ENCODE measurements around the gene CABP4. TPM values are rescaled to one million over a fixed set of nuclear protein-coding genes. Genes with fewer than 3 reads are reported as not detected.

Gene CABP4
- total RNA-seq, 2 experiments from 2014 or later = 1.6 to 1.9 TPM

GRCh38 chr11:67492801-67493547 lies 37.8 kb downstream of the CABP4 start:
- H3K4me3 Mint-ChIP-seq = no peak overlapping the region
- H3K27me3 Mint-ChIP-seq (ENCODE audit: low read depth) = no peaks in the 10 kb centered on the region
- H3K36me3 Mint-ChIP-seq (ENCODE audit: low read depth) = peaks cover 42% of the 10 kb centered on the region
- H3K9me3 Mint-ChIP-seq (ENCODE audit: insufficient read depth) = no peaks in the 10 kb centered on the region
- DNase-seq (no peak), ATAC-seq (peak; percentile 20)
- CTCF ChIA-PET = no interaction called here
- H3K4me1 Mint-ChIP-seq (ENCODE audit: low read depth) = peaks cover 12% of the 10 kb centered on the region
- H3K27ac Mint-ChIP-seq = no peak overlapping the region
- POLR2A ChIA-PET = interaction anchor here (0.6 to 2.5 kb wide), 3 partner anchors 8 to 60 kb away, joined by 3 to 7 read pairs (median 3); partner anchors contain the start of gene AIP

- Mint-ChIP-seq H3K4me3 (no peak overlapping the region), H3K4me1 (ENCODE audit: low read depth) (peaks cover 5% of the 10 kb centered on the region), H3K36me3 (ENCODE audit: low read depth) (peaks cover 39% of the 10 kb centered on the region), H3K27ac (no peak overlapping the region), H3K9me3 (ENCODE audit: insufficient read depth) (no peaks in the 10 kb centered on the region), H3K27me3 (ENCODE audit: low read depth) (no peaks in the 10 kb centered on the region)
- ChIA-PET POLR2A (interaction anchor here (2.5 kb wide), 1 partner anchor 9 kb away, joined by 7 read pairs; no protein-coding TSS in a partner anchor), CTCF (no interaction called here)
- ATAC-seq (no peak), DNase-seq (no peak)
Measured at GRCh38 chr11:67493548-67494370, 38.6 kb downstream of the CABP4 start.

DNA sequence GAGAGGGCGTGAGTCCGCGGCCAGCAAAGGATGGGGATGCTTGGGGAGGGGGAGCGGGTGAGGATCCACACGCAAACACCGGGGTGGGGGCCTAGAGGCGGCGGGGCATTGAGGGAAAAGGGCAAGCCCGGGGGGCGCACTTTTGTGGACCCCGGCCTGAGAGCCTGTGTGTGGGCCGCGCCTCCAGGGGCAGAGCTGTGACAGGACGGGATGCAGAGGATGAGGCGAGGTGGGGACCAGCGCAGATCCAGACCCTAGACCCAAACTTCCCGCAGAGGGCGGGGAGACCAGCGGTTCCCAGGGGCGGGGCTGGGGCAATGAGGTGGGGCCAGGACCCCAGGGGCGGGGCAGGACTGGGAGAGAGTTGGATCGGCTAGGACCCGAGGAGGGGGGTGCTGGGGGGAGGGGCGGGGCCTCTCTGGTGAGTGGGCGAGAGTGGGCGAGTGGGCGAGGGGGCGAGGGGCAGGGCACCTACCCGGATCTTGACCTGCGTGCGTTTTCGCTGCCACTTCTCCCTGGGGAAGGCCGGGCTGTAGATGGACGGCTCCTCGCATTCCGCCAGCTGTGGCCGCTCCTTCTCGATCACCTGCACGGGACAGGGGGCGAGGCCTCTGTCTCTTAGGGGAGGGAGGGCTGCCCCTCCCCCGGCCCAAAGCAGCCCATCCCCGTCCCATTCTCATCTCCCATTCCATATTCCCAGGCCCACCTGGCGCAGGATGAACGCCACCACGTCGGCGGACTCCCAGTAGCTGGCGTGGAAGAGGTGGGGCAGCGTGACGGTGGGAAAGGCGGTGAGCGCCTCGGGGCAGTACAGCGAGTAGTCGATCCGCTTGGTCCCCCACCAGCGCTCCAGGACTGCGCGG lies 39.4 kb downstream of the CABP4 start:
- ChIA-PET POLR2A (no interaction called here), CTCF (no interaction called here)
- DNase-seq = no peak
- peaks cover 3% of the 10 kb centered on the region for H3K4me1 Mint-ChIP-seq (ENCODE audit: low read depth)
- no peak overlapping the region for H3K4me3 Mint-ChIP-seq
- peaks cover 39% of the 10 kb centered on the region for H3K36me3 Mint-ChIP-seq (ENCODE audit: low read depth)
- H3K27me3 Mint-ChIP-seq (ENCODE audit: low read depth) = no peaks in the 10 kb centered on the region
- no peak for ATAC-seq
- no peaks in the 10 kb centered on the region for H3K9me3 Mint-ChIP-seq (ENCODE audit: insufficient read depth)
- H3K27ac Mint-ChIP-seq = no peak overlapping the region

GRCh38 chr11:67495234-67496005 lies 40.3 kb downstream of the CABP4 start:
- DNase-seq = no peak
- H3K4me3 Mint-ChIP-seq = no peak overlapping the region
- H3K27ac Mint-ChIP-seq = no peak overlapping the region
- H3K36me3 Mint-ChIP-seq (ENCODE audit: low read depth) = peaks cover 37% of the 10 kb centered on the region
- H3K4me1 Mint-ChIP-seq (ENCODE audit: low read depth) = peaks cover under 1% of the 10 kb centered on the region
- H3K9me3 Mint-ChIP-seq (ENCODE audit: insufficient read depth) = no peaks in the 10 kb centered on the region
- POLR2A ChIA-PET = no interaction called here
- ATAC-seq = no peak
- CTCF ChIA-PET = no interaction called here
- no peaks in the 10 kb centered on the region for H3K27me3 Mint-ChIP-seq (ENCODE audit: low read depth)

DNA sequence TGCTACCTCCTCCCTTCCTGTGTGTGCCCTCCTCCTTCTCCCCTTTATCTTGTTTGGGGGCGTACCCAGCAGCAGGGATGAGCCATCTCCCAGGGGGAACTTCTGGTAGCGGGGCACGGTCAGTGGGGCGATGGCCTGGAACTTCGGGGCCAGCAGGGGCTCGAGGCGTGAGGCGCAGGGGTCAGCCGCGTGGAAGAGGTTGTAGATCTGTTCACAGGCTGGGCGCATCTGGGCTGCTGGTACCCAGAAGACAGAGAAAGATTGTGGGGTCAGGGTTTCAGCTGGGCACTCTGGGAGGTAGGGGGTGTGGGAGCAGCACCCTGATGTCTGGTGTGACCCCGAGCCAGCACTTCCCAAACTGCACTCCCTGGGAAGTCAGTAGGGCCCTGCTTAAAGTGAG lies 41.0 kb downstream of the CABP4 start:
- H3K4me3 Mint-ChIP-seq = no peak overlapping the region
- ATAC-seq (no peak), DNase-seq (no peak)
- peaks cover 7% of the 10 kb centered on the region for H3K4me1 Mint-ChIP-seq (ENCODE audit: low read depth)
- no peaks in the 10 kb centered on the region for H3K9me3 Mint-ChIP-seq (ENCODE audit: insufficient read depth)
- H3K27ac Mint-ChIP-seq = no peak overlapping the region
- CTCF ChIA-PET = no interaction called here
- POLR2A ChIA-PET = no interaction called here
- H3K27me3 Mint-ChIP-seq (ENCODE audit: low read depth) = no peaks in the 10 kb centered on the region
- peaks cover 41% of the 10 kb centered on the region for H3K36me3 Mint-ChIP-seq (ENCODE audit: low read depth)

DNA sequence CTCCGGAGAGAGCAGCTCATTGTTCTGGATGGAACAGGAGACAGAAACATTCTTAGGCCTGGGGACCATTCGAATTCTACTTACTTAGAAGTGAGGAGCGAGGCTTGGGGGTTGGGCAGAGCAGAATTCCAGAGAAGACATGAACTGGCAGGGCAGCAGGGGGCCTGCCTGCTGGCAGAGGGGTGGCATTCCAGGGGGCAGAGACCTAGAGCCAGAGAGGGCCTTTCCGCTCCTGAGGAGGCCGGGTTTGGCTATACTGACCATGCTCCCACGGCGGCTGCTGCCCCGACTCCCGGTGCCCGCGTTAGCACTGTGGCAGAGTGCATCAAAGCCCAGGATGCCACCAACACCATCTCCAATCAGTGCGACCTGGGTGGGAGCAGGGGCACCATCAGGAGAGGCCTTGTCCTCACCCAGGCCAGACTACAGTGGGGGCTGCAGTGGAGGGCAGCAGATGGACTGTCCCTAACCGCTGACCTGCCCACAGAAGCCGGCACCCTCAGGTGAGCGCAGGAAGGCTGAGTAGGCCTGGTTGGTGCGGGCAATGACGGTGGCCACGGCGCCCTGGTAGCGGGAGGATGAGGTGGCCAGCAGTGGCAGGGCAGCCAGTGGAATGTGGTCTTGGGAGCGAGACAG lies 42.6 kb downstream of the CABP4 start:
- Mint-ChIP-seq H3K4me3 (no peak overlapping the region), H3K9me3 (ENCODE audit: insufficient read depth) (no peaks in the 10 kb centered on the region), H3K36me3 (ENCODE audit: low read depth) (peaks cover 51% of the 10 kb centered on the region), H3K4me1 (ENCODE audit: low read depth) (peaks cover 9% of the 10 kb centered on the region), H3K27me3 (ENCODE audit: low read depth) (no peaks in the 10 kb centered on the region), H3K27ac (no peak overlapping the region)
- ATAC-seq (no peak), DNase-seq (no peak)
- ChIA-PET CTCF (no interaction called here), POLR2A (interaction anchor here (1.1 kb wide), 1 partner anchor 60 kb away, joined by 4 read pairs; the partner anchor contains the start of gene PTPRCAP)

DNA sequence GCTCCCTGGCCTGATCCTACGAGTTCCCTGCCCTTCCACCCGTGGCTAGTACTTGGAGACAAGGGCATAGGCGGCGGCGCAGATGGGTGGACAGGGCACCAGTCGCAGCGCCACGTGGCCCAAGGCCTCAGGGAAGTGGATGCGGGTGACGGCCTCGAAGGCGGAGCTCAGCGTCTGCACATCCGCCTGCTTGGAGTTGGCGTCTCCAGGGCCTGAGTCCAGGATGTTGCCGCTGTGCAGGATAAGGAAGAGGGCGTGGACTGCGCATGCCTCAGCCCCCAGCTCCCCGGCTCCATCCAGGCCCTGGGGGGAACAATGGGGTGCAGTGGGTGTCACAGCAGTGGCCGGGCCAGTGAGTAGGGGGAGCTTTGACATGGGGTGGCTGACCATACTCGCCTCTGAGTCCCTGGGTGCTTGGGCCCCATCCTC lies 43.4 kb downstream of the CABP4 start:
- Mint-ChIP-seq H3K27ac (no peak overlapping the region), H3K4me3 (no peak overlapping the region), H3K4me1 (ENCODE audit: low read depth) (peaks cover 16% of the 10 kb centered on the region), H3K27me3 (ENCODE audit: low read depth) (no peaks in the 10 kb centered on the region), H3K9me3 (ENCODE audit: insufficient read depth) (no peaks in the 10 kb centered on the region), H3K36me3 (ENCODE audit: low read depth) (peaks cover 52% of the 10 kb centered on the region)
- ATAC-seq (no peak), DNase-seq (no peak)
- ChIA-PET CTCF (no interaction called here), POLR2A (interaction anchor here (1.1 kb wide), 1 partner anchor 61 kb away, joined by 4 read pairs; the partner anchor contains the start of gene PTPRCAP)

- POLR2A ChIA-PET = no interaction called here
- CTCF ChIA-PET = no interaction called here
- ATAC-seq (no peak), DNase-seq (no peak)
- Mint-ChIP-seq H3K27ac (no peak overlapping the region), H3K36me3 (ENCODE audit: low read depth) (peaks cover 46% of the 10 kb centered on the region), H3K4me3 (no peak overlapping the region), H3K4me1 (ENCODE audit: low read depth) (peaks cover 21% of the 10 kb centered on the region), H3K27me3 (ENCODE audit: low read depth) (no peaks in the 10 kb centered on the region), H3K9me3 (ENCODE audit: insufficient read depth) (no peaks in the 10 kb centered on the region)
Measured at GRCh38 chr11:67499808-67500483, 44.8 kb downstream of the CABP4 start.

DNA sequence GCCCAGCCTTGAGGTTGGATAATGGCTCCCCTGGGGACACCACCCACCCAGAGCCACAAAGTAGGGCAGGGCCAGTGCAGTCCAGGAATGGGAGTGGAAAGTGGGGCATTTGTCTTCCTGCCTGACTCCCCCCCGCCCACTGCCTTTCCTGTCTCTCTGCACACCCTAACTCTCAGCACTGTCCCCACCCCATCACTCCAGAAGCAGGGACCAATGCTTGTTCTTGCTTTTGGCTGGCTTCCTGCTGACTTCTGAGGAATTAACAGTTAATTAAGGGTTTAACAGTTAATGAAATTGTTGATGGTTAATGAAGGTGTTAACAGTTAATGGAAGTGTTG lies 45.3 kb downstream of the CABP4 start:
- Mint-ChIP-seq H3K4me3 (no peak overlapping the region), H3K36me3 (ENCODE audit: low read depth) (peaks cover 45% of the 10 kb centered on the region), H3K27ac (no peak overlapping the region), H3K9me3 (ENCODE audit: insufficient read depth) (no peaks in the 10 kb centered on the region), H3K4me1 (ENCODE audit: low read depth) (peaks cover 22% of the 10 kb centered on the region), H3K27me3 (ENCODE audit: low read depth) (no peaks in the 10 kb centered on the region)
- ATAC-seq (no peak), DNase-seq (no peak)
- ChIA-PET POLR2A (no interaction called here), CTCF (interaction anchor here (0.9 kb wide), 1 partner anchor 9 kb away, joined by 4 read pairs; no protein-coding TSS in a partner anchor)

DNA sequence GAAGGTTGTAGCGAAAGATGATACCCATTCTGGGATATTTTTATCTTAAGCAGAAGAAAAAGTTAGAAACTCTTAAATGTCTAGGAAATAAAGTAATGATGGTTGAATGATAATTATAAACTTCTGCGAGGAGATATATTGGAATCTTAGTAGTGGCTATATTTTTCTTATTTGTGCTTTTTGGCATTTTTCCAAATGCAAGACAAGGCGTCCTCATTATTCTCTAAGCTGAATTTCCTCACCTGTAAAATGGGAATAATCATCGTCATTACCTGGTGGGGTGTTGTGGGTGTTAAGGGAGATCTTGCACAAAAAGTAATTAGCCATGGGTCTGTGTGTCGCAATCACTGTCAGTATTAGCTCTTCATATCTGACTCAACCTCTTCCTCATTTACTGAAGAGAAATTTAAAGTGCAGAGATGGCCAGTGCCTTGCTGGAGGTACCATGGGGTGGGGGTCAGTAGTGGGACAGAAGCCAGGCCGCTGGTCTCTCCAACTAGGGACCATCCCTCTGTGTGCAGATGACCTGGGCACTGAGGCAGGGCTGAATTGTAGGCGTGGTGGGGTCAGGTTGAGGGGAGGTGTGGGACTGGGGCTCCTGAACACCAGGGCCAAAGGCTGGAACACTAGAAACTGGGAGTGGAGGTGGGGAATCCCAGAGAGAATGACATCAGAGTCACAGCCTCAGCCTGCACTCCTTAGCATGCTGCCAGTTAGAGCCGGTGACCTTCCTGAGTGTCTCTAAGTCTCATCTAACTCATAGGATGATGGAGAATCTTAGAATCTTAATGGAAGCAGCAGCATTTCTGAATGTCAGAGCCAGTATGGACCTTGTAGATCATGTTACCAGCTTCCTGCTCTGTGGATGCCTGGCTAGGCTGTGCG lies 45.9 kb downstream of the CABP4 start:
- ATAC-seq (no peak), DNase-seq (no peak)
- H3K4me3 Mint-ChIP-seq = no peak overlapping the region
- H3K27ac Mint-ChIP-seq = no peak overlapping the region
- peaks cover 44% of the 10 kb centered on the region for H3K36me3 Mint-ChIP-seq (ENCODE audit: low read depth)
- H3K27me3 Mint-ChIP-seq (ENCODE audit: low read depth) = no peaks in the 10 kb centered on the region
- ChIA-PET POLR2A (no interaction called here), CTCF (interaction anchor here (0.9 kb wide), 1 partner anchor 10 kb away, joined by 4 read pairs; no protein-coding TSS in a partner anchor)
- peaks cover 28% of the 10 kb centered on the region for H3K4me1 Mint-ChIP-seq (ENCODE audit: low read depth)
- H3K9me3 Mint-ChIP-seq (ENCODE audit: insufficient read depth) = no peaks in the 10 kb centered on the region

All from activated CD8-positive, alpha-beta T cell treated with anti-CD3 and anti-CD28 coated beads, Interleukin-2, amount 10 ng/mL, durations not matched to agents 7 days and 5 days (primary cell).